DOHH2 (cell line): ENCODE data around the gene MYO1F.

Experiments used
- H3F3A ChIP-seq: fragments of 200-600 bp; sonication (generic), shearing (Covaris generic); 2 replicates; pipeline ENCODE4 v1.6.0; 2016; ENCODE audit warnings: antibody characterized with exemption, mild to moderate bottlenecking; ENCODE audit not compliant: control insufficient read depth, insufficient read depth
- H3K27ac ChIP-seq: fragments of 200-600 bp; sonication (generic); 2 replicates; pipeline ENCODE4 v1.5.1; 2014; ENCODE audit warnings: low read depth, mild to moderate bottlenecking, low read length, moderate library complexity
- H3K27me3 ChIP-seq: fragments of 200-600 bp; sonication (generic); 2 replicates; pipeline ENCODE4 v1.6.1; 2014; ENCODE audit warnings: mild to moderate bottlenecking, low read length, mixed read lengths; ENCODE audit not compliant: control insufficient read depth
- H3K36me3 ChIP-seq: fragments of 200-600 bp; sonication (generic); 2 replicates; pipeline ENCODE4 v1.6.1; 2014; ENCODE audit warnings: mild to moderate bottlenecking, low read length, moderate library complexity, mixed read lengths; ENCODE audit not compliant: control insufficient read depth
- H3K4me1 ChIP-seq: fragments of 200-600 bp; sonication (generic); 2 replicates; pipeline ENCODE4 v1.6.1; 2014; ENCODE audit warnings: mild to moderate bottlenecking, low read length, mixed read lengths; ENCODE audit not compliant: control insufficient read depth
- H3K4me2 ChIP-seq: fragments of 200-600 bp; sonication (generic); 2 replicates; pipeline ENCODE4 v1.6.0; 2014; ENCODE audit warnings: mild to moderate bottlenecking, low read length, moderate library complexity
- H3K4me3 ChIP-seq: fragments of 200-600 bp; sonication (generic); 2 replicates; pipeline ENCODE4 v1.5.1; 2014; ENCODE audit warnings: mild to moderate bottlenecking, low read length, mixed read lengths
- H3K79me2 ChIP-seq: fragments of 200-600 bp; sonication (generic); 2 replicates; pipeline ENCODE4 v1.6.1; 2014; ENCODE audit warnings: mild to moderate bottlenecking, low read length, mixed read lengths; ENCODE audit not compliant: control insufficient read depth
- H3K9me2 ChIP-seq: fragments of 200-600 bp; sonication (generic); replicated peaks from 2 replicates; pipeline ENCODE4 v1.6.1; 2014; ENCODE audit warnings: mild to moderate bottlenecking, low read length, mixed read lengths; ENCODE audit not compliant: control insufficient read depth
- H3K9me3 ChIP-seq: fragments of 200-600 bp; sonication (generic); 2 replicates; pipeline ENCODE4 v1.6.1; 2014; ENCODE audit warnings: antibody characterized with exemption, low read length, mixed read lengths; ENCODE audit not compliant: control insufficient read depth, insufficient read depth
- H4K20me1 ChIP-seq: fragments of 200-600 bp; sonication (generic); 2 replicates; pipeline ENCODE4 v1.6.0; 2014; ENCODE audit warnings: low read depth, mild to moderate bottlenecking, antibody characterized with exemption, low read length, moderate library complexity; ENCODE audit not compliant: control insufficient read depth, insufficient read depth
- EZH2phosphoT487 ChIP-seq: fragments of 200-600 bp; sonication (generic); IDR thresholded peaks from 2 replicates; pipeline ENCODE4 v1.6.1; 2017; ENCODE audit warnings: borderline replicate concordance, mild to moderate bottlenecking, antibody characterized with exemption, low read length, moderate library complexity, mixed read lengths
- TF ChIP-seq, protein P1 (sequence below): fragments of 200-600 bp; sonication (generic); IDR thresholded peaks from one replicate; pipeline ENCODE4 v1.5.1; 2014; ENCODE audit warnings: antibody characterized with exemption, mild to moderate bottlenecking, low read depth, low read length; ENCODE audit not compliant: poor library complexity, severe bottlenecking

The MYO1F gene

DNA sequence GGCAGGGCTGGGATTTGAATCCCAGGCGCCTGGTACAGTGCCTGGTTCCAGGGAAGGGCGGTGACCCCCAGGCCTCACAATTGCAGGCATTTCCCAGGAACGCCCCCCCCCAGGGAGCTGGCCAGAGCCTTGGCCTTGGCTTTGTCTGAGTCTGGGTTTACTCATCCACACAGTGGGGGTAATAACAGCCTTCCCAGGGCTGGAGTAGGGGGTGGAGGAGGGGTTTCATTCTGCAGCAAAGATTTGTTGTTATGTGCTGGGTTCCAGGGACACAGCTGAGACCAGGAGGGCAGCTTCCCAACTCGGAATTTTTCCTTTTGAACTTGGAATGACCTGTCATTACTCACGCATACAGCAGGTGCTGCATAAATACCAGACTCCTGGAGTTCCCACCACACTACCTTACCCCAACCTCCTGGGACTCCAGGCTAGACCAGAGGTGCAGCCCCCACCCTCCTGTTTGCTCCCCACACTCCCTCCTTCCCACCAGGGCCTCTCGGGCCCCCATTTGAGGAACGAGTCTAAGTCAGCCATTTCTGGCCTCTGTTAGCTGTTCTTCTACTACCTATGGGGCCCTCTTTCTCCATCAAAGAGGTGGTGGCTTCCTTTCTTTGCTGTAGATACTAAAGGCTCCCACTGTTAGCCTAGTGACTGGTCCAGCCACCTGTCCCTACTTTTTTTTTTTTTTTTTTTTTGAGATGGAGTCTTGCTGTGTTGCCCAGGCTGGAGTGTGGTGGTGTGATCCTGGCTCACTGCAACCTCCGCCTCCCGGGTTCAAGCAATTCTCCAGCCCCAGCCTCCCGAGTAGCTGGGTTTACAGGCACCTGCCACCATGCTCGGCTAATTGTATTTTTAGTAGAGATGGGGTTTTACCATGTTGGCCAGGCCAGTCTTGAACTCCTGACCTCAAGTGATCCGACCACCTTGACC is 34.9 kb upstream of the MYO1F start:
- Histone ChIP-seq H3K27me3 (peaks cover 6% of the 10 kb centered on the region; the same call in 1 of the 2 replicates), H3K27ac (no peak overlapping the region), H4K20me1 (no peaks in the 10 kb centered on the region), H3K9me2 (no peaks in the 10 kb centered on the region), H3K79me2 (no peaks in the 10 kb centered on the region), H3K4me2 (no peak overlapping the region), H3K4me3 (no peak overlapping the region), H3K9me3 (no peaks in the 10 kb centered on the region), H3K4me1 (no peaks in the 10 kb centered on the region), H3K36me3 (no peaks in the 10 kb centered on the region), H3F3A (no peaks in the 10 kb centered on the region)
- TF ChIP-seq, protein P1, sequence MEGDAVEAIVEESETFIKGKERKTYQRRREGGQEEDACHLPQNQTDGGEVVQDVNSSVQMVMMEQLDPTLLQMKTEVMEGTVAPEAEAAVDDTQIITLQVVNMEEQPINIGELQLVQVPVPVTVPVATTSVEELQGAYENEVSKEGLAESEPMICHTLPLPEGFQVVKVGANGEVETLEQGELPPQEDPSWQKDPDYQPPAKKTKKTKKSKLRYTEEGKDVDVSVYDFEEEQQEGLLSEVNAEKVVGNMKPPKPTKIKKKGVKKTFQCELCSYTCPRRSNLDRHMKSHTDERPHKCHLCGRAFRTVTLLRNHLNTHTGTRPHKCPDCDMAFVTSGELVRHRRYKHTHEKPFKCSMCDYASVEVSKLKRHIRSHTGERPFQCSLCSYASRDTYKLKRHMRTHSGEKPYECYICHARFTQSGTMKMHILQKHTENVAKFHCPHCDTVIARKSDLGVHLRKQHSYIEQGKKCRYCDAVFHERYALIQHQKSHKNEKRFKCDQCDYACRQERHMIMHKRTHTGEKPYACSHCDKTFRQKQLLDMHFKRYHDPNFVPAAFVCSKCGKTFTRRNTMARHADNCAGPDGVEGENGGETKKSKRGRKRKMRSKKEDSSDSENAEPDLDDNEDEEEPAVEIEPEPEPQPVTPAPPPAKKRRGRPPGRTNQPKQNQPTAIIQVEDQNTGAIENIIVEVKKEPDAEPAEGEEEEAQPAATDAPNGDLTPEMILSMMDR, result no peak
- TF ChIP-seq EZH2phosphoT487, result no peak

DNA sequence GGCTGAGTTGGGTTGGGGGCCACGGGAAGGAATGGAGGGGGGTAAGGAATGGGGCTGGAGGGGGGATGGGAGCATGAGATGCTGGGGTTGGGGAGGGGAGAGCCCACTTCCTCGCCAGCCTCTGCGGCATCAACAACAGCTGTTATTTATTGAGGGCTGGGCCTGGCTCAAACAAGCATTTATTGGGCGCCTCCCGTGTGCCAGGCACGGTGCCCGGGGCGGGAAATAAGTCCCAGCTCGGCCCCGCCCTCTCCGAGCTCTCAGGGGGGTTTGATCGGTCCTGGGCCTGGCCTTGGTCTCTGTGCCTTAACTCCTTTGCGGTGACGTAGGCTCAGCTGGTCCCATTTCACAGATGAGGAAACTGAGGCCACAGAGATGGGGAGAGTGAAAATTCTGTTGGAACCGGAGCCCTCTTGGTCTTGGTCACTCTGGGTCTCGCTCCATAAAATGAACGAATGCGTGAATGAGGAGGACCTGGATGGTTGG is 34.2 kb upstream of the MYO1F start:
- Histone ChIP-seq H4K20me1 (no peaks in the 10 kb centered on the region), H3K4me1 (no peaks in the 10 kb centered on the region), H3K4me3 (no peak overlapping the region), H3K27me3 (peaks cover 6% of the 10 kb centered on the region; the same call in 1 of the 2 replicates), H3K36me3 (no peaks in the 10 kb centered on the region), H3F3A (no peaks in the 10 kb centered on the region), H3K9me3 (no peaks in the 10 kb centered on the region), H3K9me2 (no peaks in the 10 kb centered on the region), H3K4me2 (no peak overlapping the region), H3K27ac (no peak overlapping the region), H3K79me2 (no peaks in the 10 kb centered on the region)
- TF ChIP-seq EZH2phosphoT487, result no peak
- TF ChIP-seq, protein P1, result no peak

DNA sequence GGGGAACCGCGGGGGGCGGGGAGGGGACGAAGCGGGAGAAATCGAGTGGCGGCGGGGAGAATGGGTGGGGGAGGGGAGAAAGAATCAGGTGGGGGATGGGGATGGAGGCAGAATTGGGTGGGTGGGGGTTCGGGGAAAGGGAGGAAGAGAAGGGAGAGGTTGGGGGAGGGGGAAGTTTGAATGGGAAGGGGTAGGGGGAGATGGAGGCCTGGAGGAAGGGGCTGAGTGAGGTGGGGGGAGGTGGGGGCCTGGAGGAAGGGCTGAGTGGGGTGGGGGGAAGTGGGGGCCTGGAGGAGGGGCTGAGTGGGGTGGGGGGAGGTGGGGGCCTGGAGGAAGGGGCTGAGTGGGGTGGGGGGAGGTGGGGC is 33.7 kb upstream of the MYO1F start:
- TF ChIP-seq, protein P1, result no peak
- TF ChIP-seq EZH2phosphoT487, result no peak
- H3K4me3 ChIP-seq, result no peak overlapping the region
- no peak overlapping the region for H3K4me2 ChIP-seq
- H3K4me1 ChIP-seq, result no peaks in the 10 kb centered on the region
- no peak overlapping the region for H3K27ac ChIP-seq
- H4K20me1 ChIP-seq, result no peaks in the 10 kb centered on the region
- H3K9me2 ChIP-seq, result no peaks in the 10 kb centered on the region
- H3F3A ChIP-seq, result no peaks in the 10 kb centered on the region
- H3K79me2 ChIP-seq, result no peaks in the 10 kb centered on the region
- no peaks in the 10 kb centered on the region for H3K9me3 ChIP-seq
- peaks cover 6% of the 10 kb centered on the region; the same call in 1 of the 2 replicates for H3K27me3 ChIP-seq
- no peaks in the 10 kb centered on the region for H3K36me3 ChIP-seq
